Loucy (cell line): ENCODE measurements around the gene MOB3B.

ENCODE experiments used
- H2AFZ ChIP-seq: fragments of 200-600 bp; sonication (generic); 2 replicates; pipeline ENCODE4 v1.6.0; 2016; ENCODE audit warnings: antibody characterized with exemption, mild to moderate bottlenecking, low read length, moderate library complexity
- H3F3A ChIP-seq: fragments of 200-600 bp; 2 replicates; pipeline ENCODE4 v1.6.0; 2016; ENCODE audit warnings: antibody characterized with exemption, low read depth, mild to moderate bottlenecking
- H3K27me3 ChIP-seq: fragments of 200-600 bp; sonication (generic); 2 replicates; pipeline ENCODE4 v1.6.1; 2014; ENCODE audit warnings: low read length, mild to moderate bottlenecking; ENCODE audit not compliant: insufficient read depth, poor library complexity, severe bottlenecking
- H3K36me3 ChIP-seq: fragments of 200-600 bp; sonication (generic); 2 replicates; pipeline ENCODE4 v1.6.1; 2016; ENCODE audit warnings: low read length; ENCODE audit not compliant: insufficient read depth
- H3K4me1 ChIP-seq: fragments of 200-600 bp; sonication (generic); 2 replicates; pipeline ENCODE4 v1.5.1; 2014; ENCODE audit warnings: low read length, mild to moderate bottlenecking; ENCODE audit not compliant: insufficient read depth, poor library complexity, severe bottlenecking
- H3K4me2 ChIP-seq: fragments of 200-600 bp; sonication (generic); 2 replicates; pipeline ENCODE4 v1.6.0; 2014; ENCODE audit warnings: antibody characterized with exemption, low read length, low read depth, mild to moderate bottlenecking; ENCODE audit not compliant: poor library complexity, severe bottlenecking
- H3K4me3 ChIP-seq: fragments of 200-600 bp; sonication (generic); 2 replicates; pipeline ENCODE4 v1.5.1; 2014; ENCODE audit warnings: low read length, mild to moderate bottlenecking, mixed read lengths; ENCODE audit not compliant: poor library complexity, severe bottlenecking
- H3K79me2 ChIP-seq: fragments of 200-600 bp; sonication (generic); 2 replicates; pipeline ENCODE4 v1.6.1; 2014; ENCODE audit warnings: low read length; ENCODE audit not compliant: insufficient read depth
- H3K9ac ChIP-seq: fragments of 200-600 bp; sonication (generic); 2 replicates; pipeline ENCODE4 v1.6.0; 2014; ENCODE audit warnings: mild to moderate bottlenecking, low read depth, low read length, moderate library complexity; ENCODE audit not compliant: poor library complexity, severe bottlenecking
- H3K9me2 ChIP-seq: fragments of 200-600 bp; sonication (generic); replicated peaks from 2 replicates; pipeline ENCODE4 v1.6.1; 2016; ENCODE audit warnings: low read depth, low read length, mixed read lengths
- H3K9me3 ChIP-seq: fragments of 200-600 bp; sonication (generic); 2 replicates; pipeline ENCODE4 v1.6.1; 2014; ENCODE audit warnings: mild to moderate bottlenecking, antibody characterized with exemption, low read length, low read depth; ENCODE audit not compliant: insufficient read depth
- H4K20me1 ChIP-seq: fragments of 200-600 bp; sonication (generic); 2 replicates; pipeline ENCODE4 v1.6.0; 2014; ENCODE audit warnings: antibody characterized with exemption, low read length, mild to moderate bottlenecking; ENCODE audit not compliant: insufficient read depth, poor library complexity, severe bottlenecking
- EZH2phosphoT487 ChIP-seq: fragments of 200-600 bp; IDR thresholded peaks from 2 replicates; pipeline ENCODE4 v1.6.1; 2018; ENCODE audit warnings: antibody characterized with exemption, mild to moderate bottlenecking, moderate library complexity, borderline replicate concordance
- TF ChIP-seq, protein P1 (sequence below): fragments of 200-600 bp; sonication (generic); conservative IDR thresholded peaks from 2 replicates; pipeline ENCODE4 v1.5.1; 2014; ENCODE audit warnings: mild to moderate bottlenecking, antibody characterized with exemption, low read length

Gene MOB3B

GRCh38 chr9:27341545-27342294, 187.9 kb downstream of the MOB3B start:
- H3K9ac ChIP-seq = no peak overlapping the region
- no peaks in the 10 kb centered on the region for H3F3A ChIP-seq
- H3K27me3 ChIP-seq = no peaks in the 10 kb centered on the region
- no peaks in the 10 kb centered on the region for H3K79me2 ChIP-seq
- no peak for TF ChIP-seq EZH2phosphoT487
- TF ChIP-seq, protein P1, sequence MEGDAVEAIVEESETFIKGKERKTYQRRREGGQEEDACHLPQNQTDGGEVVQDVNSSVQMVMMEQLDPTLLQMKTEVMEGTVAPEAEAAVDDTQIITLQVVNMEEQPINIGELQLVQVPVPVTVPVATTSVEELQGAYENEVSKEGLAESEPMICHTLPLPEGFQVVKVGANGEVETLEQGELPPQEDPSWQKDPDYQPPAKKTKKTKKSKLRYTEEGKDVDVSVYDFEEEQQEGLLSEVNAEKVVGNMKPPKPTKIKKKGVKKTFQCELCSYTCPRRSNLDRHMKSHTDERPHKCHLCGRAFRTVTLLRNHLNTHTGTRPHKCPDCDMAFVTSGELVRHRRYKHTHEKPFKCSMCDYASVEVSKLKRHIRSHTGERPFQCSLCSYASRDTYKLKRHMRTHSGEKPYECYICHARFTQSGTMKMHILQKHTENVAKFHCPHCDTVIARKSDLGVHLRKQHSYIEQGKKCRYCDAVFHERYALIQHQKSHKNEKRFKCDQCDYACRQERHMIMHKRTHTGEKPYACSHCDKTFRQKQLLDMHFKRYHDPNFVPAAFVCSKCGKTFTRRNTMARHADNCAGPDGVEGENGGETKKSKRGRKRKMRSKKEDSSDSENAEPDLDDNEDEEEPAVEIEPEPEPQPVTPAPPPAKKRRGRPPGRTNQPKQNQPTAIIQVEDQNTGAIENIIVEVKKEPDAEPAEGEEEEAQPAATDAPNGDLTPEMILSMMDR = no peak
- H3K36me3 ChIP-seq = no peaks in the 10 kb centered on the region
- no peak overlapping the region for H3K4me3 ChIP-seq
- no peak overlapping the region for H3K4me2 ChIP-seq
- no peaks in the 10 kb centered on the region for H3K4me1 ChIP-seq
- H3K9me2 ChIP-seq = no peaks in the 10 kb centered on the region
- H3K9me3 ChIP-seq = no peaks in the 10 kb centered on the region
- no peaks in the 10 kb centered on the region for H4K20me1 ChIP-seq
- no peak overlapping the region for H2AFZ ChIP-seq

- Histone ChIP-seq H3F3A (no peaks in the 10 kb centered on the region), H3K4me1 (peaks cover 7% of the 10 kb centered on the region), H3K79me2 (no peaks in the 10 kb centered on the region), H2AFZ (no peak overlapping the region), H3K36me3 (no peaks in the 10 kb centered on the region), H3K4me3 (no peak overlapping the region), H3K4me2 (no peak overlapping the region), H3K9ac (no peak overlapping the region), H3K27me3 (no peaks in the 10 kb centered on the region), H3K9me3 (no peaks in the 10 kb centered on the region), H3K9me2 (no peaks in the 10 kb centered on the region), H4K20me1 (no peaks in the 10 kb centered on the region)
- no peak for TF ChIP-seq EZH2phosphoT487
- TF ChIP-seq, protein P1 = no peak
Observed at GRCh38 chr9:27340961-27341511, 188.6 kb downstream of the MOB3B start.

DNA sequence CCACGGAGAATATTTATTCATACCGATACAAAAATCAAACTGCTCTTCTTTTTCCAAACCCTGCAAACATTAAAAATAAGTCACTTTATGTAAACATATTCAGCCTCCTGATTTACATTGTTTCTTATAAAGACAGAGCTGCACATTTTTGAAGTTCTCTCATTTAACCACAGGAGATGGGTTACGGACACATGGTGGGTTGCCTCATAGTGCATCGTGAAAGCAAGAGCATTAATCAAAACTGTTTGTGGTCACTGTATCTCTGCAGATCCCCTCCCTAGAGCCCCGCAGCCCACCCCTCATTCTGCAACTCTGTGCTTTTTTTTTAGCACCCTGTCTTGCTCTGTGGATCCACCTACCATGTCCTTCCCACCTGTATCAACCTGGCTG, 189.3 kb downstream of the MOB3B start:
- H3K27me3 ChIP-seq = no peaks in the 10 kb centered on the region
- TF ChIP-seq, protein P1 = no peak
- TF ChIP-seq EZH2phosphoT487 = no peak
- H3K9me2 ChIP-seq = no peaks in the 10 kb centered on the region
- H2AFZ ChIP-seq = no peak overlapping the region
- H3K4me1 ChIP-seq = peaks cover 8% of the 10 kb centered on the region
- no peaks in the 10 kb centered on the region for H3F3A ChIP-seq
- no peaks in the 10 kb centered on the region for H3K79me2 ChIP-seq
- no peak overlapping the region for H3K4me3 ChIP-seq
- H3K9me3 ChIP-seq = no peaks in the 10 kb centered on the region
- no peak overlapping the region for H3K9ac ChIP-seq
- H3K36me3 ChIP-seq = no peaks in the 10 kb centered on the region
- H3K4me2 ChIP-seq = no peak overlapping the region
- H4K20me1 ChIP-seq = no peaks in the 10 kb centered on the region
